NAMALWA (cell line): ENCODE results near the gene APOA1.
A peak's percentile ranks its signal among the peaks of the same experiment; 100 is the strongest.

Source experiments
- DNase-seq: peaks from one replicate; pipeline ENCODE4 v3.0.0-alpha.2; 2015; ENCODE audit warnings: low spot score

APOA1 gene

DNA sequence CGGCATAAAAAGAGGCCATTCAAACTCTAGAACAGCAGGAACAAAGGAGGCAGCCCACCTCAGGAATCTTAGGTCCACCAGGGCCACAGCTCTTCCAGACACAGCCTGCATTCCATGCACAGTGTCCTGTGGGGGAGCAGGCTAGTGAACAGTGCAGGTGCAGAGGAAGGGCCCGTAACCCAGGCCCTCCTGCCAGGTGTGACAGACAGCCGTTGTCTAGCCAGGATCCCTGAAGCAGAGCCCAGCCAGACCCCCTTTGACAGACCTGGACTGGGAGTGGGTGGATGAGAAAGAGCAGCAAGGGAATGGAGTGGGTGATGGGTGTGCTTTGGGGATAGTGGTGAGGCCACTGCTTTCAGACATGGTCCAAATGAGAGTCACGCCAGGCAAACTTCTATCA is 48.4 kb downstream of the APOA1 start:
- no peak for DNase-seq

DNA sequence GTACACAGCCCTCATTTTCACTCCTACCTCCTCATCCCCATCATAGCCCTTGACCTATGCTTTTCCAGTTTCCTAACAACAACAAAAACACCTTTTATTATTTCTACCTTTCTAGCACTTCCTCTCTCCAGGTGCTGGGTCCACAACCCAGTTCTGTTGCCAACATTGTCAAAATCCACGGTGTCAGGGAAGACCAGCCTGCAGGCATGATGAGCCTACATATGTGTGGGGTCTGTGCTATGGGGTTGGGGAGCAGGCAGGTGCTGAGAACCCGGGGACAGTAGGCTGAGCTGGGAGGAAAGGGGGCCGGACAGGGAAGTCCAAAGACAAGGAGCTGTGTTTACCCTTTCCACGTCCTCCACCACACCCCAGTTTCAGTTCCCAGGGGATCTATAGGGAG is 48.9 kb downstream of the APOA1 start:
- DNase-seq = no peak

DNA sequence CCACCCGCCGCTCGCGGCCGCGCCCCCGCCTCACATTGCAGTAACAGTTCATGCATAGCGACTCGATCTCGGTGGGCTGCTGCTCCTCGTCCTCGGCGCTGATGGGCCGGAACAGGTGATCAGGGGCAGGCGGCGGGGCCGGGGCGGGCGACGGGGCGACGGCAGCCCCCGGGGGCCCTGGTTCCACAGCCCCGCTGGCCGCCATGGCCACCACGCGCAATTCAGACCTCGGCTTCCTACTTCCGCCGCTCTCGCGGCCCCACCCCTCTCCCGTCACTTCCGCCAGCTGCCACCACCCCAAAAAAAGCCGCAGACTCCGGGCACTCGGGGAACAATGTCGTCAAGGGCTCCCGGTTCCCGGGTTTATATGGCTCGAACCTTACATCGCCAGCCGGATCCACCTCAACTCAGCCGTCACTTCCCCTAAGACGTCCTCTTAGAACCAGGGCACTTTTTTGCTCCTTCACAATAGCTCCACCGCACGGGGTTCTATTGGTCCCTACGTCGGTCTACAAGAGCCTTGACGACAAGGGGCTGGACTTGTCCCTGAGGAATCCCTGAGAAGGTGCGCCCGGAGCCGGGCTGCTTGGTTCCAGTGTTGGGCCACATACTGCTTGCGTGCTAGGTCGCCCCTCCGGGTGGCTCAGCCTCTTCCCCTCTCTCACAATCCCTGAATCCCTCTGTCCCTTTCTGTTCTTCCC is 49.5 kb downstream of the APOA1 start, which contains the start of gene ZPR1:
TSS of gene ZPR1 (minus strand) at position 238 of the 701 bp plus-strand sequence. CDS start at position 205, 33 bp downstream.
- peak; percentile 78 for DNase-seq

DNA sequence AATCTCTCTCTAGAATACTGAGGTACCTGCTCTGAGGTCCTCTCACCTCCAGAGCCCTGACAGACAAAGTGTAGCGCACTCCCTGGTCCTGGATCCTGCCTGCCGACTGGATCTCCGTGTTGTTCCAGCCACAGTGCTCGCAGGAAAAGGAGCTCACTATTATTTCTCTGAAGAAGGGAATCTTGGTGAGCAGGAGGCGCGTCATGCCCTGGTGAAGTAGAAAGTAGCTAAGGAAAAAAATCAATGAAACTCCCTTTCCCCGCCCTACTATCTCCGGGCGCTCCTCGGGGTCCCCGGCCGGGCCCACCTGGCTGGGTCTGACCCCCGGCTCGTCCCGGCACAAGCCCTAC is 50.0 kb downstream of the APOA1 start:
- DNase-seq = no peak

DNA sequence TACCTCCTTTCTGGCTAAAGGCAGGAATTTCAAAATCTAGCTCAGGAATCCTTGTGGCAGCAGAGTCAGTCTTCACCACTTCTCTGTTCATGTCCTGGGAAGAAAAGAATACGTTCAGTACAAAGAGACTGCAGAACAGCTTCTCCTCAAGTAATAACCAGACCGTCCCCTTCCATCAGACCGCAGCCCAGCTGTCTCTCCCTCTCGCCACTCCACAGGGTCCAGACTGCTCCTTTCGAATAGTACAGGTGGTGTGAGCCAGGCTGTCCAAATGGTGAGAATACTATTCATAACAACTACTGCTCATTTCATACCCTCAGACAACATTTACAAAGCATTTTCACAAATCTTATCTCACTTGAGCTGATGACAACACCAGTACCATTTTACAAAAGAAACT is 50.5 kb downstream of the APOA1 start:
- DNase-seq = no peak

DNA sequence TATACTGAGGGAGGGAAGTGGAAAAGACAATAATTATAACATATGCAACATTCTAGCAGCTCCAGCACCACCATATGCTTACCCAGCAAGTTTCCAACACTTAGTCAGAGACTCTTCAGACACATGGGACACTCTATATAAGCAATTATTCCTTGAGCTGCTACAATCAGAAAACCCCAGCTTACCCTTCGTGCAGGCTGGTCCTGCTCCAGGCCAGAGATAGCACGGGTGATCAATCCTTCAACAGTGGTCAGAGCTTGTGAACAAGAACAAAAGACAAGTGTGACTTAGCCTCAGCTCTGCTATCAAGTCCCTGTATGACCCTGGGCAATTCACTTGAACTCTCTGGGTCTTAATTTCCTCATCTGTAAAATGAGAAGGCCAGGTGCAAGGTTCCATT is 51.1 kb downstream of the APOA1 start:
- no peak for DNase-seq
